T-cell (primary cell): ENCODE results near the gene CNTF. TPM values are rescaled to one million over a fixed set of nuclear protein-coding genes. Genes with fewer than 3 reads are reported as not detected.

Experiments
- ATAC-seq, 4 experiments: fragments of 200-7000 bp in 3 of 4; fragments of 150-1000 bp in 1 of 4; cut with Tn5 transposase; replicated peaks in 1 of 4; 1 replicate in 3 of 4; 2 replicates in 1 of 4; pipeline ENCODE4 v1.10.0; 2021; ENCODE audit warnings: moderate library complexity in 3 of 4, mild to moderate bottlenecking in 2 of 4, moderate number of reproducible peaks in 1 of 4
- CTCF ChIA-PET, 2 donors: fragments of 300-600 bp; sonication (Branson Sonifier 250); formaldehyde crosslinking; loops; one replicate each; lab custom pipeline; 2022; ENCODE audit warnings: antibody characterized with exemption in 2 of 2; lab: Charles Lee
- POLR2A ChIA-PET, 2 donors: fragments of 300-600 bp; sonication (Branson Sonifier 250); formaldehyde crosslinking; loops; one replicate each; lab custom pipeline; 2022; ENCODE audit warnings: antibody characterized with exemption in 2 of 2; lab: Charles Lee
- DNase-seq, 35 experiments: peaks; one replicate each; pipeline versions ENCODE4 v3.0.0 to v3.0.0-alpha.2; 2013 to 2023
- H3K27ac ChIP-seq: one replicate; pipeline ENCODE4 v1.5.1; 2013; ENCODE audit warnings: low read length
- H3K27me3 ChIP-seq, 2 experiments: replicated peaks in 1 of 2; 1 replicate in 1 of 2; 2 replicates in 1 of 2; pipeline versions ENCODE4 v1.6.1 to v1.7.0; 2013; ENCODE audit warnings: low read length in 1 of 2, mixed read lengths in 1 of 2; ENCODE audit not compliant: control insufficient read depth in 2 of 2, insufficient read depth in 2 of 2; ENCODE audit errors: extremely low read depth in 1 of 2
- H3K36me3 ChIP-seq, 2 donors: 1 replicate in 1 of 2; 2 replicates in 1 of 2; pipeline versions ENCODE4 v1.6.1 to v1.7.0; 2013; ENCODE audit warnings: low read length in 1 of 2; ENCODE audit not compliant: control insufficient read depth in 2 of 2, insufficient read depth in 1 of 2; ENCODE audit errors: extremely low read depth in 1 of 2
- H3K4me1 ChIP-seq, 2 experiments: 1 replicate in 1 of 2; 2 replicates in 1 of 2; pipeline versions ENCODE4 v1.6.1 to v1.7.0; 2013; ENCODE audit warnings: low read length in 2 of 2, mixed read lengths in 1 of 2; ENCODE audit not compliant: insufficient read depth in 2 of 2, control insufficient read depth in 1 of 2; ENCODE audit errors: extremely low read depth in 1 of 2
- H3K4me3 ChIP-seq, 2 donors: 1 replicate in 1 of 2; 2 replicates in 1 of 2; pipeline versions ENCODE4 v1.5.1 to v1.7.0; 2013; ENCODE audit warnings: mild to moderate bottlenecking in 2 of 2, low read length in 1 of 2, moderate library complexity in 1 of 2; ENCODE audit not compliant: control insufficient read depth in 1 of 2; ENCODE audit errors: extremely low read depth in 1 of 2
- H3K9me3 ChIP-seq: 2 replicates; pipeline ENCODE4 v1.7.0; 2013
- H3K27ac Mint-ChIP-seq, 2 donors: one replicate each; pipeline ENCODE4 v1.8.0; 2020 to 2021; ENCODE audit warnings: mild to moderate bottlenecking in 2 of 2, mixed read lengths in 2 of 2
- H3K27me3 Mint-ChIP-seq, 2 donors: one replicate each; pipeline ENCODE4 v1.8.0; 2021 to 2022; ENCODE audit warnings: mixed read lengths in 2 of 2
- H3K36me3 Mint-ChIP-seq: one replicate; pipeline ENCODE4 v1.8.0; 2021; ENCODE audit warnings: mixed read lengths
- H3K4me1 Mint-ChIP-seq, 3 donors: one replicate each; pipeline ENCODE4 v1.8.0; 2020 to 2022; ENCODE audit warnings: mixed read lengths in 3 of 3, mild to moderate bottlenecking in 1 of 3
- H3K4me3 Mint-ChIP-seq, 3 donors: one replicate each; pipeline ENCODE4 v1.8.0; 2020 to 2022; ENCODE audit warnings: mild to moderate bottlenecking in 3 of 3, mixed read lengths in 3 of 3, moderate library complexity in 3 of 3
- H3K9me3 Mint-ChIP-seq, 3 donors: one replicate each; pipeline ENCODE4 v1.8.0; 2020 to 2022; ENCODE audit warnings: mixed read lengths in 3 of 3
- WGBS: methylation state at CpG from one replicate; pipeline ENCODE4 v1.1.5; 2013; ENCODE audit warnings: missing lambda C conversion rate; ENCODE audit not compliant: insufficient coverage; 5-methylcytosine and 5-hydroxymethylcytosine counted together
- total RNA-seq, 35 experiments: library from RNA in 6 of 35; stranded (reverse) in 6 of 35; fragments of 120-200 nt in 1 of 35; gene quantifications; one replicate each; pipeline versions ENCODE4 v1.2.1 to v1.2.4 and lab custom pipeline; 2013 to 2026

Gene CNTF
- total RNA-seq, 5 donors from 2014 or later (not counting 1 experiment from before 2014, with no cell fraction given), result 2.4 to 4.3 (median 2.9) TPM

- Mint-ChIP-seq H3K9me3 (no peaks in the 10 kb centered on the region), H3K4me1 (peaks cover 89 to 93% (median 90%) of the 10 kb centered on the region in 3 donors), H3K27ac (peak overlapping the region; percentile 65 to 82), H3K36me3 (peaks cover 35% of the 10 kb centered on the region), H3K4me3 (peak overlapping the region in 1 of 3 donors; percentile 64), H3K27me3 (no peaks in the 10 kb centered on the region)
- Histone ChIP-seq H3K4me1 (peaks cover 5 to 25% of the 10 kb centered on the region in 2 experiments), H3K27ac (no peak overlapping the region), H3K27me3 (no peaks in the 10 kb centered on the region), H3K36me3 (peaks cover 0 to 6% of the 10 kb centered on the region in 2 donors), H3K4me3 (no peak overlapping the region), H3K9me3 (no peaks in the 10 kb centered on the region)
- DNase-seq (no peak), ATAC-seq (no peak)
- ChIA-PET CTCF (interaction anchor here in 1 of 2 donors (2.1 kb wide), 1 partner anchor 29 kb away, joined by 9 read pairs; no protein-coding TSS in a partner anchor), POLR2A (no interaction called here)
- 100% methylated on average over 1 of the region's 3 CpGs for WGBS
These were observed 25.8 kb upstream of the CNTF start for GRCh38 chr11:58596621-58597020.

- no peaks in the 10 kb centered on the region for H3K9me3 ChIP-seq
- Mint-ChIP-seq H3K36me3 (peaks cover 37% of the 10 kb centered on the region), H3K4me1 (peaks cover 89 to 95% (median 92%) of the 10 kb centered on the region in 3 donors), H3K27me3 (no peaks in the 10 kb centered on the region), H3K9me3 (no peaks in the 10 kb centered on the region), H3K4me3 (peak overlapping the region in 2 of 3 donors; percentile 34 to 64), H3K27ac (peak overlapping the region; percentile 48 to 82)
- ChIA-PET POLR2A (no interaction called here), CTCF (interaction anchor here in 1 of 2 donors (1.8 to 2.1 kb wide), 2 partner anchors 24 to 30 kb away, joined by 4 to 9 read pairs; no protein-coding TSS in a partner anchor)
- H3K4me3 ChIP-seq, result no peak overlapping the region
- ATAC-seq (peak in 1 of 4 experiments; percentile 71), DNase-seq (peak in 1 of 35 experiments; percentile 6)
- H3K36me3 ChIP-seq, result no peaks in the 10 kb centered on the region
- H3K27ac ChIP-seq, result no peak overlapping the region
- H3K4me1 ChIP-seq, result peaks cover 5 to 25% of the 10 kb centered on the region in 2 experiments
- no peaks in the 10 kb centered on the region for H3K27me3 ChIP-seq
- WGBS, result no CpG with 5 or more reads among the region's 3 CpGs
These were observed 24.9 kb upstream of the CNTF start for GRCh38 chr11:58597486-58598144.

DNA sequence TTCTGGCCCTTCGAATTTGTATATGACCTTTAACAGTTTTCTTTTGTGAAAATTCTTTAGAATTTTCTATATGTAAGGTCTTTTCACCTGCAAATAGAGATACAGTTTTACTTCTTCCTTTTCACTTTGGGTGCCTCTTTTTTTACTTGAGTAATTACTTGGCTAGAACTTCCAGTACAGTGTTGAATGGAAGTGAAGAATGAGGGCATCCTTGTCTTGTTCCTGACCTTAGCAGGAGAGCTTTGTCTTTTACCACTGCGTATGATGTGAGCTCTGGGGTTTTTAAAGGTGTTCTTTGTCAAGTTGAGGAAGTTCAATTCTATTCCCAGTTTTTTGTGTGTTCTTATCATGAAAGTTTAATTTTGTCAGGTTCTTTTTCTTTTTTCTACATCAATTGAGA is 22.0 kb upstream of the CNTF start:
- DNase-seq (no peak), ATAC-seq (no peak)
- H3K9me3 ChIP-seq, result no peaks in the 10 kb centered on the region
- Mint-ChIP-seq H3K27me3 (no peaks in the 10 kb centered on the region), H3K9me3 (no peaks in the 10 kb centered on the region), H3K27ac (peak overlapping the region in 1 of 2 donors; percentile 36), H3K4me3 (peak overlapping the region in 1 of 3 donors; percentile 4), H3K36me3 (peaks cover 40% of the 10 kb centered on the region), H3K4me1 (peaks cover 96 to 97% (median 97%) of the 10 kb centered on the region in 3 donors)
- ChIA-PET POLR2A (interaction anchor here in 1 of 2 donors (0.6 to 0.7 kb wide), 2 partner anchors 25 to 36 kb away, joined by 3 to 4 read pairs; partner anchors contain the start of gene LPXN), CTCF (interaction anchor here (0.6 to 0.9 kb wide), 3 partner anchors 10 to 886 kb away, joined by 3 to 4 read pairs (median 3); no protein-coding TSS in a partner anchor)
- H3K27me3 ChIP-seq, result no peaks in the 10 kb centered on the region
- H3K4me3 ChIP-seq, result no peak overlapping the region
- peaks cover 3 to 26% of the 10 kb centered on the region in 2 experiments for H3K4me1 ChIP-seq
- H3K36me3 ChIP-seq, result no peaks in the 10 kb centered on the region
- H3K27ac ChIP-seq, result no peak overlapping the region
- WGBS, result no CpG with 5 or more reads among the region's 2 CpGs

- POLR2A ChIA-PET, result no interaction called here
- peak overlapping the region in 1 of 2 donors; percentile 9 for H3K27ac Mint-ChIP-seq
These were observed 15.3 kb upstream of the CNTF start for GRCh38 chr11:58606930-58607714.

DNA sequence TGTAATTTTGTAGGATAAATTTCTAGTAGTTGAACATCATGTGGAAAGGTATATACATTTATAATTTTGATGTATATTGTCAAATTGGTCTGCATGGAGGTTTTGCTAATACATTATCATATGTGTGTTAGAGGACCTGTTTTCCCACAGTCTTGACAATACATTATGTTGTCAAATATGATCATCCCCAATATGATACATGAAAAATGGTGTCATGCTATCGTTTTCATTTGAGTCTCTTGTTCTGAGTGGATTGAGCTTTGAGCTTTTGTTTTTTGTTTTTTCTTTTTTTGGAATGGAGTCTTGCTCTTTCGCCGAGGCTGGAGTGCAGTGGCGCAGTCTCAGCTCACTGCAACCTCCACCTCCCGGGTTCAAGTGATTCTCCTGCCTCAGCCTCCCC is 14.1 kb upstream of the CNTF start:
- ATAC-seq (no peak), DNase-seq (no peak)
- POLR2A ChIA-PET, result interaction anchor here in 1 of 2 donors (0.6 kb wide), 1 partner anchor 1205 kb away, joined by 3 read pairs; no protein-coding TSS in a partner anchor
- no peaks in the 10 kb centered on the region for H3K9me3 ChIP-seq
- H3K27me3 Mint-ChIP-seq, result no peaks in the 10 kb centered on the region
- no peak overlapping the region for H3K4me3 Mint-ChIP-seq
- CTCF ChIA-PET, result no interaction called here
- H3K27ac Mint-ChIP-seq, result no peak overlapping the region
- H3K4me1 Mint-ChIP-seq, result peaks cover 53 to 57% (median 55%) of the 10 kb centered on the region in 3 donors
- no peak overlapping the region for H3K4me3 ChIP-seq
- peaks cover 54% of the 10 kb centered on the region for H3K36me3 Mint-ChIP-seq
- peaks cover 0 to 33% of the 10 kb centered on the region in 2 donors for H3K36me3 ChIP-seq
- no peak overlapping the region for H3K27ac ChIP-seq
- H3K4me1 ChIP-seq, result peaks cover 3 to 4% of the 10 kb centered on the region in 2 experiments
- no peaks in the 10 kb centered on the region for H3K9me3 Mint-ChIP-seq
- WGBS, result 100% methylated on average over 2 of the region's 5 CpGs
- no peaks in the 10 kb centered on the region for H3K27me3 ChIP-seq

More at GRCh38 chr11:58606930-58607714, 15.3 kb upstream of the CNTF start:
- H3K4me1 ChIP-seq, result peaks cover 3 to 4% of the 10 kb centered on the region in 2 experiments
- H3K4me3 Mint-ChIP-seq, result peak overlapping the region in 1 of 3 donors; percentile 33
- peaks cover 66 to 69% (median 67%) of the 10 kb centered on the region in 3 donors for H3K4me1 Mint-ChIP-seq
- H3K36me3 ChIP-seq, result peaks cover 0 to 23% of the 10 kb centered on the region in 2 donors
- H3K9me3 ChIP-seq, result no peaks in the 10 kb centered on the region
- H3K27me3 Mint-ChIP-seq, result no peaks in the 10 kb centered on the region
- no CpG with 5 or more reads among the region's 4 CpGs for WGBS
- peaks cover 51% of the 10 kb centered on the region for H3K36me3 Mint-ChIP-seq
- no peak overlapping the region for H3K4me3 ChIP-seq
- CTCF ChIA-PET, result interaction anchor here (0.7 to 3.0 kb wide), 3 partner anchors 26 to 40 kb away, joined by 3 to 15 read pairs (median 3); no protein-coding TSS in a partner anchor
- ATAC-seq (no peak), DNase-seq (no peak)
- H3K9me3 Mint-ChIP-seq, result no peaks in the 10 kb centered on the region
- no peak overlapping the region for H3K27ac ChIP-seq
- H3K27me3 ChIP-seq, result no peaks in the 10 kb centered on the region

GRCh38 chr11:58609723-58610122 is 12.7 kb upstream of the CNTF start:
- H3K36me3 Mint-ChIP-seq, result peaks cover 58% of the 10 kb centered on the region
- POLR2A ChIA-PET, result no interaction called here
- CTCF ChIA-PET, result interaction anchor here (0.5 to 0.6 kb wide), 2 partner anchors 36 to 56 kb away, joined by 3 to 4 read pairs; no protein-coding TSS in a partner anchor

More at GRCh38 chr11:58609723-58610122, 12.7 kb upstream of the CNTF start:
- ATAC-seq, result no peak
- Mint-ChIP-seq H3K4me3 (no peak overlapping the region), H3K27me3 (no peaks in the 10 kb centered on the region), H3K9me3 (no peaks in the 10 kb centered on the region), H3K4me1 (peaks cover 40 to 48% (median 44%) of the 10 kb centered on the region in 3 donors), H3K27ac (no peak overlapping the region)
- Histone ChIP-seq H3K36me3 (peaks cover 0 to 47% of the 10 kb centered on the region in 2 donors), H3K27ac (no peak overlapping the region), H3K4me1 (peaks cover 3 to 4% of the 10 kb centered on the region in 2 experiments), H3K4me3 (no peak overlapping the region), H3K9me3 (no peaks in the 10 kb centered on the region), H3K27me3 (no peaks in the 10 kb centered on the region)
- 100% methylated on average over 2 of the region's 8 CpGs for WGBS
- no peak for DNase-seq
